Left ventricle myocardium inferior (tissue), 1 donor: ENCODE measurements around the gene MTAP. TPM values are rescaled to one million over a fixed set of nuclear protein-coding genes. Genes with fewer than 3 reads are reported as not detected.
A peak's percentile ranks its signal among the peaks of the same experiment; 100 is the strongest.

ENCODE experiments used
- DNase-seq: peaks from one replicate; pipeline ENCODE4 v3.0.0-alpha.2; 2020
- H3K27ac ChIP-seq: fragments of 200-600 bp; replicated peaks from 2 replicates; pipeline ENCODE4 v1.8.0; 2021
- H3K27me3 ChIP-seq: fragments of 200-600 bp; 2 replicates; pipeline ENCODE4 v1.8.0; 2021; ENCODE audit warnings: low read depth
- H3K36me3 ChIP-seq: fragments of 200-600 bp; 2 replicates; pipeline ENCODE4 v1.8.0; 2021
- H3K4me1 ChIP-seq: fragments of 200-600 bp; 2 replicates; pipeline ENCODE4 v1.8.0; 2021
- H3K4me3 ChIP-seq: fragments of 200-600 bp; 2 replicates; pipeline ENCODE4 v1.8.0; 2021; ENCODE audit warnings: mild to moderate bottlenecking, moderate library complexity
- H3K9me3 ChIP-seq: fragments of 200-600 bp; replicated peaks from 2 replicates; pipeline ENCODE4 v1.8.0; 2021
- CTCF ChIP-seq: fragments of 200-600 bp; IDR thresholded peaks from 2 replicates; pipeline ENCODE4 v1.8.0; 2021; ENCODE audit warnings: antibody characterized with exemption, mild to moderate bottlenecking, borderline replicate concordance
- intact Hi-C: fragments of 100-400 bp; cut with micrococcal nuclease; formaldehyde crosslinking; loops from one replicate; pipeline ENCODE4 v1.11.0; 2022
- long read RNA-seq: library from polyadenylated mRNA; unstranded; transcript quantifications from one replicate; pipeline ENCODE4 v2.0.0, GENCODE V29; 2021
- total RNA-seq: library from RNA; stranded (reverse); fragmentation: NEBNext Ultra II Directional; extraction: Animal tissue kit (Norgen Biotek cat#: 25700); gene quantifications from one replicate; pipeline ENCODE4 v1.2.1, GENCODE V29; 2021
- donor health status: DM: no; HTN: yes; CAD: no; lungs with severe emphysema.

The MTAP gene
- 25.3 TPM for total RNA-seq
- long read RNA-seq, full-length matches to known transcripts = 16 of 20 reads
- long read RNA-seq, partial matches to known transcripts = 2 of 20 reads
- long read RNA-seq, other reads (novel, unspliced or antisense) = 2 of 20 reads

GRCh38 chr9:21802418-21803000 lies at the start of gene MTAP:
TSS of gene MTAP (plus strand) at chr9:21802636. CDS start at chr9:21802749, 113 bp downstream.
- H3K4me3 ChIP-seq = peak within 1 kb of the TSS; percentile 93
- intact Hi-C loops = no loop called here
- peak; percentile 92 for DNase-seq
- peaks cover 56% of the 10 kb centered on the region for H3K4me1 ChIP-seq
- peak within 1 kb of the TSS; percentile 96 for H3K27ac ChIP-seq
- no peaks in the 10 kb centered on the region for H3K36me3 ChIP-seq
- H3K9me3 ChIP-seq = no peaks in the 10 kb centered on the region
- TF ChIP-seq CTCF = no peak
- H3K27me3 ChIP-seq = peaks cover 17% of the 10 kb centered on the region

GRCh38 chr9:21753523-21753922 lies 48.9 kb upstream of the MTAP start:
- H3K27ac ChIP-seq = no peak overlapping the region
- H3K36me3 ChIP-seq = no peaks in the 10 kb centered on the region
- H3K4me3 ChIP-seq = no peak overlapping the region
- H3K9me3 ChIP-seq = no peaks in the 10 kb centered on the region
- peaks cover 59% of the 10 kb centered on the region for H3K27me3 ChIP-seq
- DNase-seq = no peak
- intact Hi-C loops = no loop called here
- TF ChIP-seq CTCF = no peak
- no peaks in the 10 kb centered on the region for H3K4me1 ChIP-seq

- H3K36me3 ChIP-seq = no peaks in the 10 kb centered on the region
- intact Hi-C loops = no loop called here
- no peak for DNase-seq
- H3K27me3 ChIP-seq = peaks cover 62% of the 10 kb centered on the region
- H3K4me3 ChIP-seq = no peak overlapping the region
- H3K4me1 ChIP-seq = no peaks in the 10 kb centered on the region
- H3K9me3 ChIP-seq = no peaks in the 10 kb centered on the region
- H3K27ac ChIP-seq = no peak overlapping the region
- TF ChIP-seq CTCF = no peak
These were observed 47.7 kb upstream of the MTAP start for GRCh38 chr9:21754741-21755140.

- no peak for DNase-seq
- H3K4me1 ChIP-seq = no peaks in the 10 kb centered on the region
- no peak overlapping the region for H3K4me3 ChIP-seq
- intact Hi-C loops = no loop called here
- no peak for TF ChIP-seq CTCF
- no peaks in the 10 kb centered on the region for H3K36me3 ChIP-seq
- H3K27ac ChIP-seq = no peak overlapping the region
- H3K27me3 ChIP-seq = peaks cover 47% of the 10 kb centered on the region
- H3K9me3 ChIP-seq = no peaks in the 10 kb centered on the region
These were observed 43.9 kb upstream of the MTAP start for GRCh38 chr9:21758540-21758939.

GRCh38 chr9:21761309-21761901 lies 41.0 kb upstream of the MTAP start:
- DNase-seq = no peak
- TF ChIP-seq CTCF = no peak
- no peaks in the 10 kb centered on the region for H3K36me3 ChIP-seq
- peaks cover 21% of the 10 kb centered on the region for H3K27me3 ChIP-seq
- no peaks in the 10 kb centered on the region for H3K9me3 ChIP-seq
- intact Hi-C loops = no loop called here
- no peaks in the 10 kb centered on the region for H3K4me1 ChIP-seq
- H3K4me3 ChIP-seq = no peak overlapping the region
- no peak overlapping the region for H3K27ac ChIP-seq
